Right lobe of liver (tissue), 4 donors: ENCODE data around the gene TACR1.

Experiments used
- POLR2A ChIP-seq: fragments of 450-650 bp; IDR thresholded peaks from one replicate; pipeline ENCODE4 v1.6.1; 2017; ENCODE audit warnings: antibody characterized with exemption, mild to moderate bottlenecking
- TF ChIP-seq, protein P1 (sequence below), 4 donors: fragments of 200-600 bp in 3 of 4; fragments of 450-650 bp in 1 of 4; IDR thresholded peaks; one replicate each; pipeline versions ENCODE4 v1.5.1 to v1.8.0; 2016 to 2022; ENCODE audit warnings: antibody characterized with exemption in 4 of 4, mild to moderate bottlenecking in 2 of 4
- donor health status: DM: no; HTN: no; CAD: no.
- donor health status: DM: no; HTN: no; CAD: no.
- donor health status: DM: no; HTN: yes; CAD: no.

DNA sequence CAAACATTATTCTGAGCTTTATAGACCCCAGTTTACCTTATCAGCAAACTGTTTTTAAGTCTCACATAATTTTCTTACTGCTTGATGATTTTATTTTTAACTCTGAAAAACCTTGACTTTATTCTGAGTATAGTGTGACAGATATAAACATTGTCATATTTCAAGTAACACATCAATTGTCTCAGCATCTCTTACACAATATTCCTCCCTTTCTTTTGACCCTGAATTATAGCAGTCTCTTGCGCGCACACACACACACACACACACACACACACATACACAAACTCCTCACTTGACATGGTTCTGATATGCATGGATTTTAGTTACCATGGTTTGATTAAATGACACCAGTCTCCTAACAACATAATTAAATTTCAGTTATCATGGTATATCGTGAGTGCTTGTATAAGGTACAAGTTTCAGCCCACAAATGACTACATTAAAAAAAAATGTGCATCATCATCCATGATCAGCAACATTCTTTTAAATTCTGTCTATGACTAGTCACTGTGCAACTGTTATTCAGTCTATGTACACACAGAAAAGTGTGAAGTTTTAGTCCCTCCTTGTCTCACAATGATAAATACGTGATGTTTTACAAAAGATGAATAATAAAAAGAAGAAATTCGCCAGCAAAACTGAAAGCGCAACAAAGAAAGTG lies 39.5 kb upstream of the TACR1 start:
- TF ChIP-seq, protein P1, sequence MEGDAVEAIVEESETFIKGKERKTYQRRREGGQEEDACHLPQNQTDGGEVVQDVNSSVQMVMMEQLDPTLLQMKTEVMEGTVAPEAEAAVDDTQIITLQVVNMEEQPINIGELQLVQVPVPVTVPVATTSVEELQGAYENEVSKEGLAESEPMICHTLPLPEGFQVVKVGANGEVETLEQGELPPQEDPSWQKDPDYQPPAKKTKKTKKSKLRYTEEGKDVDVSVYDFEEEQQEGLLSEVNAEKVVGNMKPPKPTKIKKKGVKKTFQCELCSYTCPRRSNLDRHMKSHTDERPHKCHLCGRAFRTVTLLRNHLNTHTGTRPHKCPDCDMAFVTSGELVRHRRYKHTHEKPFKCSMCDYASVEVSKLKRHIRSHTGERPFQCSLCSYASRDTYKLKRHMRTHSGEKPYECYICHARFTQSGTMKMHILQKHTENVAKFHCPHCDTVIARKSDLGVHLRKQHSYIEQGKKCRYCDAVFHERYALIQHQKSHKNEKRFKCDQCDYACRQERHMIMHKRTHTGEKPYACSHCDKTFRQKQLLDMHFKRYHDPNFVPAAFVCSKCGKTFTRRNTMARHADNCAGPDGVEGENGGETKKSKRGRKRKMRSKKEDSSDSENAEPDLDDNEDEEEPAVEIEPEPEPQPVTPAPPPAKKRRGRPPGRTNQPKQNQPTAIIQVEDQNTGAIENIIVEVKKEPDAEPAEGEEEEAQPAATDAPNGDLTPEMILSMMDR (IDR thresholded peaks at IDR 0.05), result no peak
- no peak for TF ChIP-seq POLR2A
